Vagina (tissue), 2 donors: Measurements from ENCODE around the gene OR6N1. TPM values are rescaled to one million over a fixed set of nuclear protein-coding genes. Genes with fewer than 3 reads are reported as not detected.

ENCODE experiments used
- DNase-seq, 2 donors: peaks; one replicate each; pipeline ENCODE4 v3.0.0-alpha.2; 2017; ENCODE audit errors: extremely low spot score in 2 of 2
- H3K27ac ChIP-seq: fragments of 200-600 bp; sonication (generic); one replicate; pipeline ENCODE4 v1.5.1; 2019
- H3K27me3 ChIP-seq: fragments of 200-600 bp; sonication (generic); one replicate; pipeline ENCODE4 v1.5.1; 2019
- H3K36me3 ChIP-seq, 2 donors: fragments of 200-600 bp; sonication (generic); one replicate each; pipeline ENCODE4 v1.5.1; 2017 to 2019
- H3K4me1 ChIP-seq: fragments of 200-600 bp; sonication (generic); one replicate; pipeline ENCODE4 v1.5.1; 2019
- H3K4me3 ChIP-seq, 2 donors: fragments of 200-600 bp; sonication (generic); 1 replicate in 1 of 2; 2 replicates in 1 of 2; pipeline ENCODE4 v1.5.1; 2016 to 2019
- H3K9me3 ChIP-seq: fragments of 200-600 bp; sonication (generic); one replicate; pipeline ENCODE4 v1.5.1; 2019
- POLR2A ChIP-seq, 2 donors: fragments of 450-650 bp; IDR thresholded peaks; one replicate each; pipeline ENCODE4 v1.6.1; 2017; ENCODE audit warnings: antibody characterized with exemption in 2 of 2, mild to moderate bottlenecking in 2 of 2, moderate library complexity in 2 of 2
- POLR2AphosphoS5 ChIP-seq, 2 donors: sonication (generic); formaldehyde crosslinking; IDR thresholded peaks; one replicate each; pipeline ENCODE4 v1.9.0; 2017; ENCODE audit warnings: antibody characterized with exemption in 2 of 2, mild to moderate bottlenecking in 2 of 2, low read depth in 1 of 2; ENCODE audit not compliant: insufficient read depth in 1 of 2
- intact Hi-C: fragments of 100-400 bp; cut with DNase I; formaldehyde crosslinking; loops from one replicate; pipeline ENCODE4 v1.15.1; 2023
- total RNA-seq: library from RNA; depleted of rRNA; stranded (reverse); fragments of >200 nt; gene quantifications from one replicate; pipeline ENCODE4 v1.2.3, GENCODE V29; 2016
- TF ChIP-seq, protein P1 (sequence below), 3 experiments: fragments of 450-650 bp in 2 of 3; fragments of 200-600 bp in 1 of 3; sonication (generic) in 1 of 3; IDR thresholded peaks; one replicate each; pipeline ENCODE4 v1.5.1; 2017 to 2019; ENCODE audit warnings: antibody characterized with exemption in 3 of 3, mild to moderate bottlenecking in 2 of 3, moderate library complexity in 2 of 3

Gene OR6N1
- total RNA-seq, 1 donor from 2014 or later: not detected

DNA sequence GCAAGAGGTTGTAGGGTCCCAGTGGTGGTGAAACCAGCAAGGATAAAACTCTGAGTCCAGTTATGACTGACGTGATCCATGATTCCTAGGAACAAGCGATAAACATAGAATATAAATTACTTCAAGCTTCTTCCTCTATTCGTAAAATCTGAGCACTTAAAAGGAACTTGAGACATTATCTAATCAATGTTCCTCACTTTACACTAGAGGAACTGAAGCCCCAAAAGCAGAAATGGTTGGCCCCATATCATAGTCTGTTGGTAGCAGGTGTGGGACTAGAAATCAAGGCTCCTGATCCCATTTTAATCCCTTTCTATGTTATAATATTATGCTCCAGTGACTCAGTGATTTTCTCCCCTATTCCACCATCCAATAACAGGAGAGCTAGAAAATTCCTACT lies 37.3 kb upstream of the OR6N1 start:
- Histone ChIP-seq H3K27me3 (no peaks in the 10 kb centered on the region), H3K4me3 (no peak overlapping the region), H3K4me1 (no peaks in the 10 kb centered on the region), H3K27ac (no peak overlapping the region), H3K36me3 (no peaks in the 10 kb centered on the region), H3K9me3 (no peaks in the 10 kb centered on the region)
- DNase-seq: no peak
- intact Hi-C loops: no loop called here
- no peak for TF ChIP-seq POLR2AphosphoS5 (IDR thresholded peaks at IDR 0.05; ENCODE audit: insufficient read depth in 1 of 2, low read depth in 1 of 2)
- TF ChIP-seq POLR2A (IDR thresholded peaks at IDR 0.05): no peak
- TF ChIP-seq, protein P1, sequence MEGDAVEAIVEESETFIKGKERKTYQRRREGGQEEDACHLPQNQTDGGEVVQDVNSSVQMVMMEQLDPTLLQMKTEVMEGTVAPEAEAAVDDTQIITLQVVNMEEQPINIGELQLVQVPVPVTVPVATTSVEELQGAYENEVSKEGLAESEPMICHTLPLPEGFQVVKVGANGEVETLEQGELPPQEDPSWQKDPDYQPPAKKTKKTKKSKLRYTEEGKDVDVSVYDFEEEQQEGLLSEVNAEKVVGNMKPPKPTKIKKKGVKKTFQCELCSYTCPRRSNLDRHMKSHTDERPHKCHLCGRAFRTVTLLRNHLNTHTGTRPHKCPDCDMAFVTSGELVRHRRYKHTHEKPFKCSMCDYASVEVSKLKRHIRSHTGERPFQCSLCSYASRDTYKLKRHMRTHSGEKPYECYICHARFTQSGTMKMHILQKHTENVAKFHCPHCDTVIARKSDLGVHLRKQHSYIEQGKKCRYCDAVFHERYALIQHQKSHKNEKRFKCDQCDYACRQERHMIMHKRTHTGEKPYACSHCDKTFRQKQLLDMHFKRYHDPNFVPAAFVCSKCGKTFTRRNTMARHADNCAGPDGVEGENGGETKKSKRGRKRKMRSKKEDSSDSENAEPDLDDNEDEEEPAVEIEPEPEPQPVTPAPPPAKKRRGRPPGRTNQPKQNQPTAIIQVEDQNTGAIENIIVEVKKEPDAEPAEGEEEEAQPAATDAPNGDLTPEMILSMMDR (IDR thresholded peaks at IDR 0.05): no peak

DNA sequence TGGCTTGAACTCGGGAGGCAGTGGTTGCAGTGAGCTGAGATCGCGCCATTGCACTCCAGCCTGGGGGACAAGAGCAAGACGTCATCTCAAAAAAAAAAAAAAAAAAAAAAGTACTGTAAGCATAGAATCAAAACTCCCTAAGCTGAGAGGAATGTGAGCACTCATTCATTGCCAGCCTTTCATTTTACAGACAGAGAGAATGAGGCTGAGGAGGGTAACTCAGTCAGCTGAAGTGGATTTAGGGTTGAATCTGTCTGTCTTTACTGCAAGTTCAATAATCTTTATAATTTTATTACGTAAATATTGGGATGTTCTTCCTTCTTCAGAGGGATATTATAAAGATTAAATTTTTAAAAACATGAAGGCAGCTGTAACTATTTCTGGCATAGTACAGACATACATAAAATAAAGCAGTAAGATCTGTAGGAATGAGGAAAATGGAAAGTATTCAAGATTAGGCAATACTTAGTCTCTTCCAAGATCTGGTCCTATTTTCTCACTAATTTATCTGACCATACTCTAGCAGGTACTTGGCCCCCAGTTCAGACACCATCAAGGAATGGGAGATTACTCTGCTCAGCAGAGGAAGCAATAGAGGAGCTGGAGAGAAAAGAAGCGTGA lies 35.0 kb upstream of the OR6N1 start:
- H3K9me3 ChIP-seq: no peaks in the 10 kb centered on the region
- TF ChIP-seq POLR2AphosphoS5 (IDR thresholded peaks at IDR 0.05; ENCODE audit: insufficient read depth in 1 of 2, low read depth in 1 of 2) (no peak), POLR2A (IDR thresholded peaks at IDR 0.05) (no peak)
- TF ChIP-seq, protein P1 (IDR thresholded peaks at IDR 0.05): no peak
- H3K4me3 ChIP-seq: no peak overlapping the region
- H3K27ac ChIP-seq: no peak overlapping the region
- intact Hi-C loops: no loop called here
- no peak for DNase-seq
- no peaks in the 10 kb centered on the region for H3K4me1 ChIP-seq
- no peaks in the 10 kb centered on the region for H3K27me3 ChIP-seq
- H3K36me3 ChIP-seq: no peaks in the 10 kb centered on the region

DNA sequence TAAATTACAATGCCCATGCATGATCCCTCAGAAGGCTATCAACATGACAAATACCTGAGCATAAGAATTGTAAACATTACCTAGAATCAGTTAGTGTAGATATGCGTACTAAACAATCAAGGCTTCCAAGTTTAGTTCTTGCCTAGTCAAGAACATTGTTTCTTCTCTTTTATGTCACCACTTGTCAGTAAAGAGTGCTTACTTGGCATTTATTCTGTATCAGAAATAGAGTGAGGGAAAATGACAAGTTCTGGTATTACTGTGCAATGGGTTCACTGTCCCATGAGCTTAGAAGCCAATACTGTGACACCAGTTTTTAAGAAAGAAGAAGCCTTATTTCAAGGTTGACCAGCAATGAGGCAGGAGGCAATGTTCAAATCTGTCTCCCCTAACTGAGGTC lies 31.7 kb upstream of the OR6N1 start:
- Histone ChIP-seq H3K27ac (no peak overlapping the region), H3K4me3 (no peak overlapping the region), H3K36me3 (no peaks in the 10 kb centered on the region), H3K9me3 (no peaks in the 10 kb centered on the region), H3K27me3 (no peaks in the 10 kb centered on the region), H3K4me1 (no peaks in the 10 kb centered on the region)
- intact Hi-C loops: no loop called here
- DNase-seq: no peak
- TF ChIP-seq, protein P1 (IDR thresholded peaks at IDR 0.05): no peak
- TF ChIP-seq POLR2A (IDR thresholded peaks at IDR 0.05): no peak
- TF ChIP-seq POLR2AphosphoS5 (IDR thresholded peaks at IDR 0.05; ENCODE audit: insufficient read depth in 1 of 2, low read depth in 1 of 2): no peak

- intact Hi-C loops: no loop called here
- TF ChIP-seq, protein P1 (IDR thresholded peaks at IDR 0.05): no peak
- no peak for TF ChIP-seq POLR2A (IDR thresholded peaks at IDR 0.05)
- TF ChIP-seq POLR2AphosphoS5 (IDR thresholded peaks at IDR 0.05; ENCODE audit: insufficient read depth in 1 of 2, low read depth in 1 of 2): no peak
- Histone ChIP-seq H3K27ac (no peak overlapping the region), H3K9me3 (no peaks in the 10 kb centered on the region), H3K36me3 (no peaks in the 10 kb centered on the region), H3K4me1 (no peaks in the 10 kb centered on the region), H3K4me3 (no peak overlapping the region), H3K27me3 (no peaks in the 10 kb centered on the region)
- no peak for DNase-seq
Observed at GRCh38 chr1:158801396-158801795, 29.4 kb upstream of the OR6N1 start.

DNA sequence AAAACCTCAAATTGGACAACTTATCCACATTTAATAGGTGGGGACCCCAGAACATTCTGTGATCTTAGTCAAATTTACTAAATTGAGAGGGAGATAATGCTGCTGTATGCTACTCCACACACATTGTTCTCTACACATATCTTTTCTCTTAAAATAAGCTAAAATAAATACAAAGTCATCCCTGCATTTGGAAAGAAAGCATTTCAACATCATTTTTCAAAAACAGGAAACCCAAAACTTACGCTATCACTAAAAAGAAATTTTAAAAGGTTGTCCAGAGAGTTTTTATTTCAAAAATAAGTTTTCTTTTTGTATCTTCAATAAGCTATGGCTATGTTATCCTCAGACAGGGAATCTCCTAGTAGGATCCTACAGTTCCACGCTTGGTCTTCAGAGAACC lies 28.5 kb upstream of the OR6N1 start:
- no peak for TF ChIP-seq POLR2A (IDR thresholded peaks at IDR 0.05)
- TF ChIP-seq, protein P1 (IDR thresholded peaks at IDR 0.05): no peak
- TF ChIP-seq POLR2AphosphoS5 (IDR thresholded peaks at IDR 0.05; ENCODE audit: insufficient read depth in 1 of 2, low read depth in 1 of 2): no peak
- Histone ChIP-seq H3K4me3 (no peak overlapping the region), H3K4me1 (no peaks in the 10 kb centered on the region), H3K36me3 (no peaks in the 10 kb centered on the region), H3K9me3 (no peaks in the 10 kb centered on the region), H3K27ac (no peak overlapping the region), H3K27me3 (no peaks in the 10 kb centered on the region)
- no peak for DNase-seq
- intact Hi-C loops: no loop called here
